ENCODE data around the gene CEP57L1. TPM values are rescaled to one million over a fixed set of nuclear protein-coding genes. Genes with fewer than 3 reads are reported as not detected.
A peak's percentile ranks its signal among the peaks of the same experiment; 100 is the strongest.

The CEP57L1 gene
- total RNA-seq: 10 to 100 TPM; 20.0 to 29.6 TPM

DNA sequence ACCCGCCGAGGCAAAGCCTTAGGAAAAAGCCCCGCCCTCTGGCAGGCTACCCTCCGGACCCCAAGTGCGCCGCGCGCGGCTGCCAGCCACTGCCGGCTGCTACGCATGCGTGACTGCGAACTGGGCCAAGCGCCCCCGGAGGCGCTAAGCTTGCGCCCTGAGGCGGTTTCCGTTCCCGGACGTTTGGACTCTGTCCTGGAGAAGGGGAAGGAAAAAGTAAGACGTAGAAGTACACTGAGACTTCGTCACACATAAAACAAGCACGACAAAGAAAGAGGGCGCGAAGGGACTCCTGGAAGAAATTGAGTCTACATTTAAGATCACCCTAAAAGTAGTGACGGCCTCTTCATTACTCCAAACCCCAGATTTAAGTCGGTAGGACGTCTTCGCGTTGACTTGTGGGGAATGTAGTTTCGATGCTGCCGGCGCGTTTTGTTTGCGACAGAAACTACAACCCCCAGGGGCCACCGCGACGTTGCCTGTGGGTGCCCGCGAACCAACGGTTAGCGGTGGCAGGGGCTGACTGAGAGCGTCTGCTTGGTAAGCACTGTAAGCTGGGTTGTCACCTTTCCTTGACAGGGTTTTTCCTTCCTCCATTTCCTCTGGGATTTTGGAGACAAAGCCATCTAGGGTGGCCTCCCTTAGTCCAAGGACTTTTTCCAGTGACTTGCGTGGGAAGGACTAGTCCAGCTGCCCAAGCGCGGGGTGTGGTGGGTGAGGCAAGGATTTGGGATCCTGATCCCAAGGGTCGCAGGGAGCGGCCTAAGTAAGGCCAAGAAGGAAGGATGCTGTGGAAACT is at the start of gene CEP57L1:
CEP57L1 (plus strand) TSS at position 472 of the 799 bp plus-strand sequence. CDS start 49,715 bp downstream, outside the sequence.
- DNase-seq (ENCODE audit: low spot score in 2 of 2): peak; percentile 87 to 92
- Mint-ChIP-seq H3K36me3 (peaks cover 8 to 11% of the 10 kb centered on the region in 2 donors), H3K9me3 (no peaks in the 10 kb centered on the region), H3K27ac (peak within 1 kb of the TSS; percentile 96 to 99)
- peak; percentile 73 to 77 for ATAC-seq

DNA sequence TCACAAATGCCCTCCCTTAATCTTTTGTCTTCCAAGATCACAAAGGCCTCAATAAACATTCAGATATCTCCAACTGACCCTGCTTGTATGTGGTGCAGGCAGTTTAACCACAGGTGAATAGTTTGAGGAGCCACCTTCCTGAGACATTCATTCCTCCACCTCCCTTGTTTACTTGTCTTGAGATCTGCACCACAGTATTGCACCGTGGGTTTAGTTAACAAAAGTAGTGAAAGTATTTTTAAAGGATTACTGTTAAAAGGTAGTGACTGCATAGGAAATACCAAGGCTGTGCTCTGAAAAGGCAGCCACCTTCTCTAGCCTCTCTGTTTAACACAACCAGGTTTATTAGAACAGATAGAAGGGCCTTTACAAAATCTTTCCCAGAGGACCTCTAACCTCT is 47.1 kb upstream of the CEP57L1 start:
- peaks cover 4 to 11% of the 10 kb centered on the region in 2 donors for H3K36me3 Mint-ChIP-seq
- ATAC-seq: no peak
- H3K9me3 Mint-ChIP-seq: peaks cover 0 to 4% of the 10 kb centered on the region in 2 donors
- H3K27ac Mint-ChIP-seq: no peak overlapping the region
- DNase-seq (ENCODE audit: low spot score in 2 of 2): no peak

DNA sequence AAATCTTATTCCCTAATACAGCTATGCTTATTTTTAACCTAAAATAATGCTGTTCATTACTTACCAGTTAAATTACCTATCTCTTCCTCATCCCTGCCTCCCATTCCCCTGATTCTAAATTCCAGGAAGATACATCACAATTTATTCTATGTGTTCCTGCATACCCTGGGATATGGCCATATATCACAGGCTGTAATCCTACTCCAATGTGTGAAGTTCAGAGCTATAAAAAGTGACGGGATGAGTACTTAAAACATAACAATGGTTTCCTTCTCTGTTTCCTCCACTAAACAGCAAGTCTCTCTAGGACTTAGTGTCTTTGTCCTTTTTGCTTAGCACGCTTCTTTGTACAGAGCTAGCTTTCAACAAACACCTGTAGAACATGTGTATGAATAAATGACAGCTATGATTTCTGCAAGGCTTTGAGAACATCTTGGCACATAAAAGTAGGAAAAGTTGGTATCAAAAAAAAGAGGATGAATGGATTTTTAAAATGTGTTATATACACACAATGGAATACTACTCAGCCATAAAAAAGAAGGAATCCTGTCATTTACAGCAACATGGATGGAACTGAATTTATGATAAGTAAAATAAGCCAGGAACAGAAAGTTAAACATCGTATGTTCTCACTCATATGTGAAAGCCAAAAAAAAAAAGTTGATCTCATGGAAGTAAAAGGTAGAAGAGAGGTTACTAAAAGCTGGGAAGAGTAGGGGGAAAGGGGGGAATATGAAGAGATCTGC is 46.5 kb upstream of the CEP57L1 start:
- H3K36me3 Mint-ChIP-seq: peaks cover 4 to 11% of the 10 kb centered on the region in 2 donors
- peaks cover 0 to 4% of the 10 kb centered on the region in 2 donors for H3K9me3 Mint-ChIP-seq
- no peak for ATAC-seq
- no peak for DNase-seq (ENCODE audit: low spot score in 2 of 2)
- peak overlapping the region in 1 of 2 donors; percentile 52 for H3K27ac Mint-ChIP-seq

DNA sequence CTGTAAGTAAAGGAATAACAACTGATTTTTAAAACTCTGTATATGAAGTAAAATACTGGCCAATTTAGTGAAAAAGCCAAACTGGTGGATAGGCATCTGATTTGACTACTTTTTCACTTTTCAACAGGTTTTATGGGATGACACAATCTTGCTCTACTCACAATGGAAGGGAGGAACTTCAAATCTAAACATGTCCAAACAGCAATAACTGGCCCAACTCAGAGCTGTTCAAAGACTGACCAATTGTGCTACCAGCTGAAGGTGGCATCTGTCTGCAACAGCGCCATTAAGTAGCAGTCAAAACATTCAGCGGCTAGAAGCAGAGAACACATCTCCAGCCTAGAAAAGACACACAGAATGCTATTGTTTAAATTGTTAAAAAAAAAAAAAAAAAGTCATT is 45.3 kb upstream of the CEP57L1 start:
- Mint-ChIP-seq H3K9me3 (peaks cover 0 to 4% of the 10 kb centered on the region in 2 donors), H3K27ac (no peak overlapping the region), H3K36me3 (peaks cover 4 to 11% of the 10 kb centered on the region in 2 donors)
- ATAC-seq (no peak), DNase-seq (ENCODE audit: low spot score in 2 of 2) (no peak)

DNA sequence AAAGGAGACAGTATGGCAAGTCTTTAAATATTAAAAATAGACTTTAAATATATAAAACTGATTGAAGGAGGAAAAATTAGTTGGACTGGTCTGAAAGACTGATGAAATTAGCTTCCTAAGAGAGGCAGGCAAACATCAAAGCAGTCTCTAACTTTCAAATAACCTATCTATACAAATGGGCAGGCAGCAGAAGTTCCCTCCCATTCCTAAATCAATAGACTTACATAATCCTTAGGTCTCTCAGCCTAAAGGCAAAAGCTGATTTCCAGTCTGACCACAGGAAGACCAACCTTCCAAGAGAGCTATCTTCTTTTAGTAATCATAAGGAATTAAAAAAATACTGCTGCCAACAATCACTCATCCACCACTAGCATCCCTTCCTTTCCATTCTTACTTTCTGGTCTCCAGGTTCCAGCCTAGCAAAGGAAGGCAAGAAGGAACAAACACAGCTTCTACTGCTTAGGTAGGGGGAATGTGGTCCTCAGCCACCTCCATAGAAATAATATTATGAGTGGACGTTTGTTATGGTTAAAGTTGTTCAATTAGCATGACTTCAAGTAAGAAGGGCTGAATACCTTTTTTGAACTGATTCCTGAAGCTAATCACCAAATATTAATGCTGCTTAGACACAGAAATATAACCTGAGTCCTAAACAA is 44.7 kb upstream of the CEP57L1 start:
- Mint-ChIP-seq H3K9me3 (peaks cover 0 to 4% of the 10 kb centered on the region in 2 donors), H3K27ac (no peak overlapping the region), H3K36me3 (peaks cover 4 to 11% of the 10 kb centered on the region in 2 donors)
- ATAC-seq: no peak
- no peak for DNase-seq (ENCODE audit: low spot score in 2 of 2)

DNA sequence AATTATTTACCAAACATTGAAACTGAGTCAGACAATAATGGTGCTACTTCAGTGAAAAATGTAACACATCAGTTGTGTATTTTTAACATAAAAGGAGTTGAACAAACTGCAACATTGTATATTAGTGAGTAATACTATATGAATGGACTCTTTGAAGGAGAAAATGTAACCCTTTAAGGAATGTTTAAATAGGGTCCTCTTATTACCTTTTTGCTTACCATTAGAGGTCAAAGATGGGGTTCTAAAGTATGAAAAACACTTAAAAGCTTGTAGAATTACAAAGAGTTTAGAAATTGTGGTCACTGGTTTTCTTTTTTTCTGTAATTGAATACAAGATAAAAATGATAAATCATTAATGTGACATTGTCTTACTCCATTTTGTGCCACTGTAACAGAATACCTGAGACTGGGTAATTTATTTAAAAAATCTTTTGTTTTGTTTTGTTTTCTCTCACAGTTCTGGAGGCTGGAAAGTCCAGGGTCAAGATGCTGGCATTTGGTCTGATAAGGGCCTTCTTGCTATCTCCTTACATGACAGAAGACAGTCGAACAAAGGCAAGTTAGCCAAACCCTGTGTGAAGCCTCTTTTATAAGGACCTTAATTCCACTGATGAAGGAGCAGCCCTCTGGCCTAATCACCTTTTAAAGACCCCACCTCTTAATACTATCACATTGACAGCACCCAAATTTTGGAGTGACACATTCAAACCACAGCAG is 43.8 kb upstream of the CEP57L1 start:
- Mint-ChIP-seq H3K27ac (no peak overlapping the region), H3K36me3 (peaks cover 4 to 11% of the 10 kb centered on the region in 2 donors), H3K9me3 (peaks cover 0 to 4% of the 10 kb centered on the region in 2 donors)
- no peak for ATAC-seq
- DNase-seq (ENCODE audit: low spot score in 2 of 2): no peak

DNA sequence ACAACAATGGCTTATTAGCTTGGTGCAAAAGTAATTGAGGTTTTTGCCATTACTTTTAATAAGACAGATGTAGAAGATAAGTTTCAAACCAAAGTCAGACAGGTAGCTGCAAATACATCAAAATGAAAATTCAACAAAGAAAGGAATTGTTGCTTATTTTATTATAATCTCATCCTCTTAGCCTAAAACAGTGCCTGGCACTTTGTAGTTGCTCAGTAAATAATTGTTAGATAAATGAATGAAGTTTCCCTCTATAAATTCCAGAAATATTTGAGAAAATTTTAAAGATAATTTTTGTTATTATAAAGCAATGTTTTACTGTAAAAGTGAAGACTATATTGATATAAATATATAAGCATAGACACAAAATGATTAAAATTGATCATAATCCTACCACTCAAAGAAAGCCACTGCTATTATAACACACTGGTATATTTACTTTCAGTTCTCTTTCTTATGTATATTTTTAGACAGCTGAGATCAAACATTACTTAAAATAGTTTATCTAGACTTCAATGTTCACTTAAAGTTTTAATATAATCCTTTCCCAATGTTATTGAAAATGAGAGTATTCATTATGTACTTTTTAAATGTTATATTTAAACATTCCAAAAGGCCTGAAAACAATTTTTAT is 43.2 kb upstream of the CEP57L1 start:
- no peak for DNase-seq (ENCODE audit: low spot score in 2 of 2)
- no peak for ATAC-seq
- Mint-ChIP-seq H3K27ac (no peak overlapping the region), H3K36me3 (peaks cover 4 to 11% of the 10 kb centered on the region in 2 donors), H3K9me3 (peaks cover 0 to 4% of the 10 kb centered on the region in 2 donors)

DNA sequence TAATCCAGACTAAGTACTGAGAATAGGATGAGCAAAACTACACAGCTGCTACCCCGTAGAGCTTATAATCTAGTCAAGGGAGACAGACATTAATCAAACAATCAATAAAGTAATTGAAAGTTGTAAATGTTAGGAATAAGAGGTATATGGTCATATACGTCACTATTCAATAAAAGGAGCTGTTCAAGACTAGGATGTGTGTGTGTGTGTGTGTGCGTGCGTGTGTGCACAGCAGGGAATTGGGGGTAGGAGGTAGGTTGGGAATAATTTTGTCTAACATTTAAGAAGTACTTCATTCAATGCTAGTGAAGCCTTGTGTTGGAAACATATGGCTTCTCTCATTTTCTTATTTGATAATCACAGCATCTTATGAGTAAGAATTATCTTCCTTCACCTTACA is 42.5 kb upstream of the CEP57L1 start:
- no peak for ATAC-seq
- H3K27ac Mint-ChIP-seq: no peak overlapping the region

DNA sequence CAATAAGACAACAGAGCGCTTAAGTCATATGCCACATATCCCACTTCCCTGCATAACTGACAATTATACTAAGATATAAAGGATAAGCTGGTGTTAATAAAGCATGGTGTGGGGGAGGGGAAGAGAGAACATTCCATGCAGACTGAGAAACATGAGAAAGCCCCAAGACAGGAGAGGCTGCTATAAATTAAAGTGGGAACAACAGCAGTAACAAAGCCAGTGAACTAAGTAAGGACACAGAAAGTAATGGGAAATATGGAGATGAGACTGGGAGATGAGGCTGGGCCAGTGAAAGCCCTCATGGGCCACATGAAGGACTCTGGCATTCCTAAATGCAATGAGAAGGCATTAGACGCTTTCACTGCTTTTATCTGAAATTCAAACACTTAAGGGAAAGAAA is 42.0 kb upstream of the CEP57L1 start:
- Mint-ChIP-seq H3K36me3 (peaks cover 4 to 9% of the 10 kb centered on the region in 2 donors), H3K27ac (no peak overlapping the region)
- no peak for ATAC-seq

More for the DNA sequence above, 42.5 kb upstream of the CEP57L1 start:
- H3K9me3 Mint-ChIP-seq: peaks cover 0 to 4% of the 10 kb centered on the region in 2 donors
- peaks cover 4 to 11% of the 10 kb centered on the region in 2 donors for H3K36me3 Mint-ChIP-seq
- DNase-seq (ENCODE audit: low spot score in 2 of 2): no peak

DNA sequence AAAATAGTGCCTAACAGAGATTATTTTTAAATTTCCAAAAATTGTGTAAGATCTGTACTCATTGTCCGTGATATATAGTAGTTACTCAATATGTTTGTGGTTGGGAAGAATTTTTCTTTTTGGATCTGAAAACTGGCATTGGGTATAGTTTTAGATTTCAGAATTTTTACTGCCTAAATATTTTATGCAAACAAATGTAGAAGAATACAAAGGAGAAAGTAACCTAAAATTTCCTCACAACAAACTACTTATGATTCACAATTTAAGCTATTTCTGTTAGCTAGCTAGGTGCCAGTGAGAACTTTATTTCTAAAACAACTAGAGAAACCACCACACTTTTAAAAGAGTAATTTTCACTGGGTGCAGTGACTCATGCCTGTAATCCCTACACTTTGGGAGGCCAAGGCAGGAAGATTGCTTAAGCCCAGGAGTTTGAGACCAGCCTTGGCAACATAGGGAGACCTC is 39.5 kb upstream of the CEP57L1 start:
- H3K36me3 Mint-ChIP-seq: no peaks in the 10 kb centered on the region
- H3K27ac Mint-ChIP-seq: no peak overlapping the region
- H3K9me3 Mint-ChIP-seq: no peaks in the 10 kb centered on the region
- DNase-seq (ENCODE audit: low spot score in 2 of 2) (no peak), ATAC-seq (no peak)

More for the DNA sequence above, 42.0 kb upstream of the CEP57L1 start:
- peaks cover 0 to 4% of the 10 kb centered on the region in 2 donors for H3K9me3 Mint-ChIP-seq
- DNase-seq (ENCODE audit: low spot score in 2 of 2): no peak

DNA sequence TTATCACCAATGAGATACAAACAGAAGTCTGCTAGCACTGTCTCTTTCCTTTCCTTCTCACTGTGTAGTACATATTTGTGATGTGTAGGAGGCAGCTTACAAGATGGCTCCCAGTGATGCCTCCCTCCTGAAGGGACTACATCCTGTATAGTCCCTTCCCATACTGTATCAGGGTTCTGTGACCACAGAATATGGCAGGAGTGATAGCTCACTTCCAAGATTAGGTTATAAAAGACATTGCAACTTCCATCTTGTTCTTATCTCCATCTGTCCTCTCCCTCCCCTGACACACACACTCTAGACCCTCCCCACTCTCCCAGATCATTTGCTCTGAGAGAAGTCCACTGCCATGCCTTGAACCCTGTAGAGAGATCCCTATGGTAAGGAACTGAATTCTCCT is 38.6 kb upstream of the CEP57L1 start:
- ATAC-seq (no peak), DNase-seq (ENCODE audit: low spot score in 2 of 2) (no peak)
- Mint-ChIP-seq H3K9me3 (no peaks in the 10 kb centered on the region), H3K36me3 (no peaks in the 10 kb centered on the region), H3K27ac (no peak overlapping the region)

DNA sequence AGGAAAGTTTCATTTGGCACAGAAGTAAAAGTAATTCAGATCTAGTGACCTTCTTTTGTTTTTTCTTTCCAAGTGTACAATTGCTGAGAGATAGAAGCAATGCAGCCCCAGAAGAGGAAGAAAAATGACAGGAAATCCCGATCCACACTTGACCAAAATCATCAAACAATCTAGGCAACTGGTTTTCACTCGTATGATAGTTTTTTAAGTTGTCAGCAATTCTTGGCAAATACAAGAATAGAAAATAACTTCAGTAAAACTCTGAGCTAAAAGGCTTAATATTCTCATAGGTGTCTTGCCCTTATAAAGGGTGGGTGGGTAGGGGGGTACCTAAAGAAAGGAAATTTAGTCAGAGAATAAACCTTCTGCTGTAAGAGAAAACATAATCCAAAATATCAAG is 36.7 kb upstream of the CEP57L1 start:
- Mint-ChIP-seq H3K9me3 (no peaks in the 10 kb centered on the region), H3K27ac (peak overlapping the region in 1 of 2 donors; percentile 10), H3K36me3 (no peaks in the 10 kb centered on the region)
- ATAC-seq (no peak), DNase-seq (ENCODE audit: low spot score in 2 of 2) (no peak)

DNA sequence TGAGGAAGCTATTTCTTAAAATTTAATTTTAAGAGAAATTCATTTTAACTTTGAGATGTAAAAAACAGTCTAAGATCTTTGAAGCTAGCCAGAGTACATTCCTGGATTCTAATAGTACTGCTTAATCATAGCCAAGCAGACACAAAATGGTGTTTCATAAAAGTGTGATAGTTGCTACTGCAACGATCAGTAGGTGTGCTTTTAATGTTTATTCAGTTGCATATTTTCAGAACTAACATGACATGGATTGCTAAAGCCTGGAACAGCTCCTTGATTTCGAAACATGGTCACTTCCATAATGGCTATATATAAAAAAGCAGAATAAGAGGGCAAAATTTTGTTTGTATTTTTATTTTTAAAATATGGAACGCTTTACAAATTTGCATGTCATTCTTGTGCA is 36.2 kb upstream of the CEP57L1 start:
- DNase-seq (ENCODE audit: low spot score in 2 of 2): no peak
- no peaks in the 10 kb centered on the region for H3K9me3 Mint-ChIP-seq
- peak overlapping the region in 1 of 2 donors; percentile 62 for H3K27ac Mint-ChIP-seq
- ATAC-seq: no peak
- H3K36me3 Mint-ChIP-seq: no peaks in the 10 kb centered on the region

DNA sequence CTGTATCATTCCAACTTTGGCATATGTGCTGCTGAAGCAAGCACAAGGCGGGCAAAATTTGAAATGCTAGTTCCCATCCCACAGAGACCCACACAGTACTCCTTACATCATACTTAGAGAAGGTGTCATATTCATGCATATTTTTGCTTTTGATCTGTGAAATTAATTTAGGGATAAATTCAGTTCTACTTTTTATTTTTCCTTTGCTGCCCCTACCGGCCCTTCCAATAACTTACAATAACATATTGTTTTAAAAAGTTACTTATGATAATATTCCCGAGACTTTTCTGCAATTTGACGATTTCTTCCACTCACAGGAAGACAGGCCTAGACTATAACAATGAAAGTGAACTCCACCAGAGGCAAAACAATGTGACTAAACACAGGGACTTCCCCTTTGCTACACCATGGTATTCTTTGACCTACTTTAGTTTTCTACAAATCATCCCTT is 35.7 kb upstream of the CEP57L1 start:
- DNase-seq (ENCODE audit: low spot score in 2 of 2) (no peak), ATAC-seq (peak; percentile 95 to 99)
- Mint-ChIP-seq H3K27ac (peak overlapping the region in 1 of 2 donors; percentile 62), H3K36me3 (no peaks in the 10 kb centered on the region), H3K9me3 (no peaks in the 10 kb centered on the region)

DNA sequence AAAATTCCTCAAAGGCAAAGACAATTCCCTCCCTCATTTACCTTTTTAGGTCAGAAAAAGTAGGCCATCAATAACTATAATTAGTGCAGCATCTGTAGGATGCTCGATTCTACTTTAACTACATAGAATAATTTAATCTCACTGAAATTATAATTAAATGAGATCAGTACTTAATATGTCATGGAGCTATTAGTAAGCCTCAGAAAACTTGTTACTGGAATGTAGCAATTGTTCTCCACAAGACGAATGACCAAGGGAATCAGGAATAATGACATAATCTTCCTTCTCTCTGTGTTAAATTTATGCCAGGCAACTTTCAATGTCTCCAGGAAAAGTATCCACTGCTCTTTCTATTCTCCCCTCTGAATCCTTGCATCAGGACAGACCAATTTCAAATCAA is 34.7 kb upstream of the CEP57L1 start:
- DNase-seq (ENCODE audit: low spot score in 2 of 2) (no peak), ATAC-seq (no peak)
- Mint-ChIP-seq H3K36me3 (no peaks in the 10 kb centered on the region), H3K27ac (peak overlapping the region in 1 of 2 donors; percentile 35), H3K9me3 (no peaks in the 10 kb centered on the region)

DNA sequence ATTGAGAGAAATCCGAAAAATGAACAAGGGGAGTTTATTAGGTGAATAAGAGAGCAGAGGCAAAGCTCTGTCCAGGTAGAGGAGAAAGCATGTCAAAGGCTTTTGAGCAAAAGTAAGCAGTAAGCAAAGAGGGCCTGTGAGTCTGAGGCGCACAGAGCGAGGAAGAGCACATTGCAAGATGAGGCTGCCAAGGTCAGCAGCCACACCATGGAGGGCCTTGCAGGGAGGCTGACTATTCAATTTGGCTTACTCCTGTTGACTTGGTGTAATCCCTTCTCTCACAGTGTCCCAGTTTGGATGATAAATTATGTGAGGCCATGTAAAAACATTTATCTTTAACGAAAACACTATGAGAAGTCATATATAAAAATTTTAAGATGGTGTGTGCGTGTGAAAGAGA is 33.1 kb upstream of the CEP57L1 start:
- Mint-ChIP-seq H3K9me3 (no peaks in the 10 kb centered on the region), H3K36me3 (no peaks in the 10 kb centered on the region), H3K27ac (no peak overlapping the region)
- ATAC-seq (no peak), DNase-seq (ENCODE audit: low spot score in 2 of 2) (no peak)
